ENCODE results near the gene SVIL. TPM values are rescaled to one million over a fixed set of nuclear protein-coding genes. Genes with fewer than 3 reads are reported as not detected.

The SVIL gene
- total and polyA plus RNA-seq, 4 experiments from 2014 or later, result 1.1 to 31.2 (median 22.0) TPM

DNA sequence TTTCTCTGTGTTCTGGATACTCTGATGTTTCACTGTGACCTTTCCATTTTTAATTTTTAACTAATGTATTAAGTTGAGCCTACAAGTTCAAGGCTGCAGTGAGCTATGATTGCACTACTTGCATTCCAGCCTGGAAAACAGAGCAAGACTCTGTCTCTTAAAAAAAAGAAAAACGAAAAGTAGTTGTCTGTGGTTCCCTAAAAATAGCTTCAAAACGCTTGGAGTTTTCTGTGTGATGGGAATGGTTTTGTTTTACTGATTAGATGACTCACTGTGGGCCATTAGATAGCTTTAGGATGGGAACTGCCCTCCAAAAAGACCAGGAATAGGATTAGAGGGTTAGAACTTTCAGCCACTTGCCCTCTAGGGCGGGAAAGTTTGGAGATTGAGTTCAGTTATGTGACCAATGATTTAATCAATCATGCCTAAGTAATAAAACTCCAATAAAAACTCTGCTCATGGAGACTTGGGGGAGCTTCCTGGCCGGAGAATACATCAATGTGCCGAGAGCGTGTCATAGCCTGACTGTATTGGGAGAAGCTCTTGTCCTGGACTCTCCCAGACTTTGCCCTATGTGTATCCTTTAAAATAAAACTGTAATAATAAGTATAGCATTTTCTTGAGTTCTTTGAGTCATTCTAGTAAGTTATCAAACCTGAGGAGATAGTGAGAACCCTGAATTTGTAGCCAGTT lies 198.8 kb downstream of the SVIL start:
- Histone ChIP-seq H3K4me3 (ENCODE audit: low read length in 2 of 2) (no peak overlapping the region), H3K27ac (ENCODE audit: low read depth, low read length) (no peak overlapping the region), H3K36me3 (ENCODE audit: insufficient read depth, low read length) (no peaks in the 10 kb centered on the region), H3K9me3 (ENCODE audit: control insufficient read depth in 1 of 2, low read length in 2 of 2) (peaks cover 0 to 4% of the 10 kb centered on the region in 2 donors), H3K27me3 (ENCODE audit: insufficient read depth, low read length) (no peaks in the 10 kb centered on the region), H3K4me1 (ENCODE audit: insufficient read depth, low read length) (no peaks in the 10 kb centered on the region)
- H3K4me3 Mint-ChIP-seq, result no peak overlapping the region
- peaks cover 10 to 37% of the 10 kb centered on the region in 2 donors for H3K36me3 Mint-ChIP-seq
- peaks cover 0 to 12% (median 2%) of the 10 kb centered on the region in 4 donors for H3K4me1 Mint-ChIP-seq
- no peaks in the 10 kb centered on the region for H3K27me3 Mint-ChIP-seq
- no peak for DNase-seq
- ChIA-PET CTCF (ENCODE audit: partially characterized antibody) (interaction anchor here (0.8 to 1.8 kb wide), 4 partner anchors 10 to 27 kb away, joined by 3 to 6 read pairs (median 4); no protein-coding TSS in a partner anchor), POLR2A (ENCODE audit: partially characterized antibody) (no interaction called here)
- H3K9me3 Mint-ChIP-seq, result peaks cover 0 to 47% (median 22%) of the 10 kb centered on the region in 8 donors
- intact Hi-C loops (cut with micrococcal nuclease), result no loop called here
- no peak overlapping the region for H3K27ac Mint-ChIP-seq

DNA sequence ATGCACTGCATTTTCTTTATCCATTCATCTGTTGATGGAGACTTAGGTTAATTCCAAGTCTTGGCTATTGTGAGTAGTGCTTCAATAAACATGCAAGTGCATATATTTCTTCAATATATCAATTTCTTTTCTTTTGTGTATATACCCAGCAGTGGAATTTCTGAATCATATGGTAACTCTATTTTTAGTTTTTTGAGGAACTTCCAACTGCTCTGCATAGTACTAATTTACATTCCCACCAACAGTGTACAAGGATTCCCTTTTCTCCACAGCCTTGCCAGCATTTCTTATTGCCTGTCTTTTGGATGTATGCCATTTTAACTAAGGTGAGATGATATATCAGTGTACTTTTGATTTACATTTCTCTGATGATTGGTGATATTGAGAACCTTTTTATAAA lies 200.7 kb downstream of the SVIL start:
- POLR2A ChIA-PET (ENCODE audit: partially characterized antibody), result no interaction called here
- Histone ChIP-seq H3K4me1 (ENCODE audit: insufficient read depth, low read length) (no peaks in the 10 kb centered on the region), H3K4me3 (ENCODE audit: low read length in 2 of 2) (no peak overlapping the region), H3K27ac (ENCODE audit: low read depth, low read length) (no peak overlapping the region), H3K36me3 (ENCODE audit: insufficient read depth, low read length) (no peaks in the 10 kb centered on the region), H3K27me3 (ENCODE audit: insufficient read depth, low read length) (no peaks in the 10 kb centered on the region), H3K9me3 (ENCODE audit: control insufficient read depth in 1 of 2, low read length in 2 of 2) (peaks cover 0 to 4% of the 10 kb centered on the region in 2 donors)
- Mint-ChIP-seq H3K9me3 (peaks cover 0 to 40% (median 16%) of the 10 kb centered on the region in 8 donors), H3K4me3 (no peak overlapping the region), H3K27ac (no peak overlapping the region), H3K4me1 (peaks cover 0 to 10% (median 2%) of the 10 kb centered on the region in 4 donors), H3K27me3 (no peaks in the 10 kb centered on the region), H3K36me3 (peaks cover 5 to 23% of the 10 kb centered on the region in 2 donors)
- intact Hi-C loops (cut with micrococcal nuclease), result no loop called here
- no peak for DNase-seq
- CTCF ChIA-PET (ENCODE audit: partially characterized antibody), result no interaction called here

DNA sequence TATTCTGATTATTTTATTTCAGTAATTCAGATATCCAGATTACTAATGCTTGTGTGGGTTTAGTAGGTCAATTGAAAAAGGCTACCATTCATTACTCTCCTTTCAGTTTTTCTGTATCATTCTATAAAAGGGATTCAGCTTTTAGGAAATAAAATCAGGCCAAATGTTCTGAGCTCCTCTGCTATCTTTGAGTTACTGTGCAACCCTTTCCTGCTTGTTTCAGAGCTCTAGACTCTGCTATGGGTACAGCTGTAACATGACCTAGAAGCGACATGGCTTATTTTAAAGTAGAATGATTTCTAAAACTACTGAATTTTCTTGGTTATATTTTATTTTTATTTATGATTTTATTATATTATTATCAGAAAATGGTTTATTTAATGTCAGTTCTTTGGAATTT lies 203.1 kb downstream of the SVIL start:
- ChIA-PET CTCF (ENCODE audit: partially characterized antibody) (interaction anchor here (1.2 kb wide), 1 partner anchor 39 kb away, joined by 3 read pairs; no protein-coding TSS in a partner anchor), POLR2A (ENCODE audit: partially characterized antibody) (no interaction called here)
- H3K27ac ChIP-seq (ENCODE audit: low read depth, low read length), result no peak overlapping the region
- Mint-ChIP-seq H3K27me3 (no peaks in the 10 kb centered on the region), H3K4me1 (peaks cover 0 to 8% (median 2%) of the 10 kb centered on the region in 4 donors), H3K9me3 (peaks cover 0 to 20% (median 6%) of the 10 kb centered on the region in 8 donors), H3K4me3 (no peak overlapping the region), H3K27ac (no peak overlapping the region), H3K36me3 (peaks cover 3 to 9% of the 10 kb centered on the region in 2 donors)
- no peaks in the 10 kb centered on the region for H3K4me1 ChIP-seq (ENCODE audit: insufficient read depth, low read length)
- no peaks in the 10 kb centered on the region for H3K9me3 ChIP-seq (ENCODE audit: control insufficient read depth in 1 of 2, low read length in 2 of 2)
- H3K27me3 ChIP-seq (ENCODE audit: insufficient read depth, low read length), result no peaks in the 10 kb centered on the region
- DNase-seq, result no peak
- intact Hi-C loops (cut with micrococcal nuclease), result no loop called here
- no peaks in the 10 kb centered on the region for H3K36me3 ChIP-seq (ENCODE audit: insufficient read depth, low read length)
- H3K4me3 ChIP-seq (ENCODE audit: low read length in 2 of 2), result no peak overlapping the region

DNA sequence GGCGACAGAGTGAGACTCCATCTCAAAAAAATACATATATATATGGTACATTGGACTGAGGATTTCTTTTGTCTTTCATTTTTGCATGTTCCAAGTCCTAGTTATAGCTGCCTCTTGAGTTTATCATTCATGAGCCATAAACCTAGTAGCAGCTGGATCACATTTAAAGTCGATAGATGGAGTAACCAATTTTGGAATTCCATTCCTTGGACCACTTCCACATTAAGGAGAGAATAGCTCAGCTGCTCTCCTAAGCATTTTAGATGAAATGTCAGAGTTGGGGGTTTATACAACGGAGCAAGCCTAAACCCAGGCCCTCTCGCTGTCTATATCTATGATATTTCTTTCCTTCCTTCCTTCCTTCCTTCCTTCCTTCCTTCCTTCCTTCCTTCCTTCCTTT lies 204.7 kb downstream of the SVIL start:
- no peaks in the 10 kb centered on the region for H3K27me3 Mint-ChIP-seq
- no peak for DNase-seq
- Histone ChIP-seq H3K27ac (ENCODE audit: low read depth, low read length) (no peak overlapping the region), H3K36me3 (ENCODE audit: insufficient read depth, low read length) (no peaks in the 10 kb centered on the region), H3K4me3 (ENCODE audit: low read length in 2 of 2) (no peak overlapping the region), H3K27me3 (ENCODE audit: insufficient read depth, low read length) (no peaks in the 10 kb centered on the region), H3K9me3 (ENCODE audit: control insufficient read depth in 1 of 2, low read length in 2 of 2) (no peaks in the 10 kb centered on the region), H3K4me1 (ENCODE audit: insufficient read depth, low read length) (no peaks in the 10 kb centered on the region)
- H3K4me3 Mint-ChIP-seq, result no peak overlapping the region
- peaks cover 6 to 9% of the 10 kb centered on the region in 2 donors for H3K36me3 Mint-ChIP-seq
- H3K4me1 Mint-ChIP-seq, result peaks cover 0 to 10% (median 2%) of the 10 kb centered on the region in 4 donors
- ChIA-PET CTCF (ENCODE audit: partially characterized antibody) (interaction anchor here (0.7 to 0.9 kb wide), 3 partner anchors 9 to 66 kb away, joined by 3 read pairs; no protein-coding TSS in a partner anchor), POLR2A (ENCODE audit: partially characterized antibody) (no interaction called here)
- intact Hi-C loops (cut with micrococcal nuclease), result no loop called here
- peak overlapping the region in 1 of 7 donors; percentile 8 for H3K27ac Mint-ChIP-seq
- peaks cover 0 to 8% (median 0%) of the 10 kb centered on the region in 8 donors for H3K9me3 Mint-ChIP-seq

DNA sequence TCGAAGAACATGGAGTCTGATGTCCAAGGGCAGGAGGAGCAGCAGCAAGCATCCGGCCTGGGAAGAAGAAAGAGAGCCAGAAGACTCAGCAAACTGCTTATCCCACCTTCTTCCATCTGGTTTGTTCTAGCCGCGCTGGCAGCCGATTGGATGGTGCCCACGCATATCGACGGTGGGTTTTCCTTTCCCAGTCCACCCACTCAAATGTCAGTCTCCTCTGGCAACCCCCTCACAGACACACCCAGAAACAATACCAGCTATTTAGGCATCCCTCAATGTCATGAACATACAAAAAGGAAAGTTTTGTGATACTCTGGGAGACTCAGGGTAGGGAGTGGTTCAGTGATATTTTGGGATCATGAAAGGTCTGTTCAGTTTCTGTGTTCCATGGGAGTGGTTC lies 206.3 kb downstream of the SVIL start:
- H3K4me1 Mint-ChIP-seq, result peaks cover 0 to 5% (median 2%) of the 10 kb centered on the region in 4 donors
- H3K27me3 Mint-ChIP-seq, result no peaks in the 10 kb centered on the region
- CTCF ChIA-PET (ENCODE audit: partially characterized antibody), result interaction anchor here (1.7 kb wide), 1 partner anchor 17 kb away, joined by 6 read pairs; no protein-coding TSS in a partner anchor
- H3K27ac ChIP-seq (ENCODE audit: low read depth, low read length), result no peak overlapping the region
- intact Hi-C loops (cut with micrococcal nuclease), result no loop called here
- POLR2A ChIA-PET (ENCODE audit: partially characterized antibody), result no interaction called here
- H3K36me3 ChIP-seq (ENCODE audit: insufficient read depth, low read length), result no peaks in the 10 kb centered on the region
- H3K9me3 Mint-ChIP-seq, result no peaks in the 10 kb centered on the region
- no peak overlapping the region for H3K4me3 Mint-ChIP-seq
- no peak overlapping the region for H3K27ac Mint-ChIP-seq
- no peak overlapping the region for H3K4me3 ChIP-seq (ENCODE audit: low read length in 2 of 2)
- peaks cover 10 to 14% of the 10 kb centered on the region in 2 donors for H3K36me3 Mint-ChIP-seq
- H3K27me3 ChIP-seq (ENCODE audit: insufficient read depth, low read length), result no peaks in the 10 kb centered on the region
- no peaks in the 10 kb centered on the region for H3K9me3 ChIP-seq (ENCODE audit: control insufficient read depth in 1 of 2, low read length in 2 of 2)
- no peaks in the 10 kb centered on the region for H3K4me1 ChIP-seq (ENCODE audit: insufficient read depth, low read length)
- no peak for DNase-seq

DNA sequence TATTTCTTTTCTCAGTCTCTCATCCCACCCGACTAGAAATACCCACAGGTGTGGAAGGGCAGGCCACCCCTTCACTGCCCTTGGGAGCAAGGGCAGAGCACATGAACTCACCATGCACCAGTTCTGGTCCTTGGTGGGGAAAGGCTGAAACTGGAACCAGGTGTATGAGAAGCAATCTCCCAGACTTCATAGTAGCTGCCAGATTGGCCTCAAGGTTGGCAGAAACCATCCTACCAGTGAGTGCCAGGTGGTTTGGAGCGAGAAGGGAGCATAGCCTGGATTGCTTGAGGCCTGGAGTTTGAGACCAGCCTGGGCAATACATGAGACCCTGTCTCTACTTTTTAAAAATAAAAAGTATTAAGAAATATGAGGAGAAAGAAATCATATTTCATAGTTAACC lies 207.1 kb downstream of the SVIL start:
- H3K36me3 Mint-ChIP-seq, result peaks cover 13 to 17% of the 10 kb centered on the region in 2 donors
- H3K27me3 ChIP-seq (ENCODE audit: insufficient read depth, low read length), result no peaks in the 10 kb centered on the region
- H3K27ac Mint-ChIP-seq, result peak overlapping the region in 1 of 7 donors; percentile 30
- no peak overlapping the region for H3K4me3 ChIP-seq (ENCODE audit: low read length in 2 of 2)
- no peak overlapping the region for H3K4me3 Mint-ChIP-seq
- H3K9me3 ChIP-seq (ENCODE audit: control insufficient read depth in 1 of 2, low read length in 2 of 2), result no peaks in the 10 kb centered on the region
- peaks cover 0 to 5% (median 2%) of the 10 kb centered on the region in 4 donors for H3K4me1 Mint-ChIP-seq
- intact Hi-C loops (cut with micrococcal nuclease), result no loop called here
- DNase-seq, result no peak
- H3K27me3 Mint-ChIP-seq, result no peaks in the 10 kb centered on the region
- no peaks in the 10 kb centered on the region for H3K4me1 ChIP-seq (ENCODE audit: insufficient read depth, low read length)
- no peaks in the 10 kb centered on the region for H3K9me3 Mint-ChIP-seq
- H3K36me3 ChIP-seq (ENCODE audit: insufficient read depth, low read length), result no peaks in the 10 kb centered on the region
- ChIA-PET POLR2A (ENCODE audit: partially characterized antibody) (no interaction called here), CTCF (ENCODE audit: partially characterized antibody) (interaction anchor here (1.7 kb wide), 1 partner anchor 18 kb away, joined by 6 read pairs; no protein-coding TSS in a partner anchor)
- H3K27ac ChIP-seq (ENCODE audit: low read depth, low read length), result no peak overlapping the region

DNA sequence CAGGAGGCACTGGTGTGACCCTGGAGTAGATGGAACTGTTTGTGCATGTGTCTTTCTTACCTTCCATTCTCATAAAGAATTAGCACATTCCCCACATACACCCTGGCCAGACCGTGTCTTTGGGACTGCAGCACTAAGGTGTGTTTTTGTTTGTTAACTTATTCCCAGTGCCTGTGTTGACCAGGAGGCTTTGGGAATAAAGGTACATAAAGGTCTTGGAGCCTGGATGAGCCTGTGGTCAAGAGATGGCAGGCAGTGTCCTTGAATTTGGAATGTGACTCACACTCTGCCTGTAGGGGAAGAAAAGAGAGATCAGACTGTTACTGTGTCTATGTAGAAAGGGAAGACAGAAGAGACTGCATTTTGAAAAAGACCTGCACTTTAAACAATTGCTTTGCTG lies 208.4 kb downstream of the SVIL start:
- intact Hi-C loops (cut with micrococcal nuclease), result no loop called here
- POLR2A ChIA-PET (ENCODE audit: partially characterized antibody), result no interaction called here

More for the DNA sequence above, 208.4 kb downstream of the SVIL start:
- Histone ChIP-seq H3K9me3 (ENCODE audit: control insufficient read depth in 1 of 2, low read length in 2 of 2) (no peaks in the 10 kb centered on the region), H3K27ac (ENCODE audit: low read depth, low read length) (no peak overlapping the region), H3K27me3 (ENCODE audit: insufficient read depth, low read length) (no peaks in the 10 kb centered on the region), H3K4me1 (ENCODE audit: insufficient read depth, low read length) (no peaks in the 10 kb centered on the region), H3K4me3 (ENCODE audit: low read length in 2 of 2) (no peak overlapping the region), H3K36me3 (ENCODE audit: insufficient read depth, low read length) (no peaks in the 10 kb centered on the region)
- Mint-ChIP-seq H3K4me3 (no peak overlapping the region), H3K4me1 (peaks cover 0 to 3% (median 1%) of the 10 kb centered on the region in 4 donors), H3K36me3 (peaks cover 25 to 27% of the 10 kb centered on the region in 2 donors), H3K27me3 (no peaks in the 10 kb centered on the region), H3K27ac (peak overlapping the region in 3 of 7 donors; percentile 11 to 36 (median 26)), H3K9me3 (no peaks in the 10 kb centered on the region)
- DNase-seq, result no peak
- CTCF ChIA-PET (ENCODE audit: partially characterized antibody), result no interaction called here
